HepG2 (cell line): ENCODE data around the gene NDUFS6.

Experiments
- ARNTL ChIP-seq: sonication (generic); formaldehyde crosslinking; IDR thresholded peaks from 2 replicates; pipeline ENCODE4 v1.4.0; 2020; ENCODE audit warnings: mild to moderate bottlenecking, missing genetic modification reagents
- KAT7 ChIP-seq: IDR thresholded peaks from 2 replicates; pipeline ENCODE4 v1.6.1; 2018; ENCODE audit warnings: borderline replicate concordance, missing compliant biosample characterization
- KDM3A ChIP-seq: IDR thresholded peaks from 2 replicates; pipeline ENCODE4 v1.6.1; 2018; ENCODE audit warnings: low read depth, missing compliant biosample characterization
- NBN ChIP-seq: fragments of 450-650 bp; conservative IDR thresholded peaks from 2 replicates; pipeline ENCODE4 v1.6.1; 2017
- NFE2L2 ChIP-seq: fragments of 150-350 bp; IDR thresholded peaks from 2 replicates; pipeline ENCODE4 v1.6.1; 2014; ENCODE audit warnings: low read length
- PRMT3 ChIP-seq: sonication (generic); formaldehyde crosslinking; IDR thresholded peaks from 2 replicates; pipeline ENCODE4 v1.8.1; 2022; ENCODE audit warnings: low read depth, mild to moderate bottlenecking, moderate library complexity, missing genetic modification reagents, borderline replicate concordance
- STAG1 ChIP-seq: sonication (generic); formaldehyde crosslinking; IDR thresholded peaks from 2 replicates; pipeline ENCODE4 v1.4.0; 2020; ENCODE audit warnings: missing genetic modification reagents
- ZNF260 ChIP-seq: sonication (generic); formaldehyde crosslinking; IDR thresholded peaks from 2 replicates; pipeline ENCODE4 v1.4.0; 2020; ENCODE audit warnings: missing genetic modification reagents, low read depth, mild to moderate bottlenecking, borderline replicate concordance
- ZNF75D ChIP-seq: sonication (generic); formaldehyde crosslinking; IDR thresholded peaks from 2 replicates; pipeline ENCODE4 v1.8.1; 2023; ENCODE audit warnings: missing genetic modification reagents, mild to moderate bottlenecking, borderline replicate concordance
- TF ChIP-seq, protein P1 (sequence below): sonication (generic); formaldehyde crosslinking; IDR thresholded peaks from 2 replicates; pipeline ENCODE4 v1.5.0; 2020; ENCODE audit warnings: mild to moderate bottlenecking, missing genetic modification reagents, moderate library complexity
- TF ChIP-seq, protein P2 (sequence below): sonication (generic); formaldehyde crosslinking; IDR thresholded peaks from 2 replicates; pipeline ENCODE4 v1.5.0; 2020; ENCODE audit warnings: mild to moderate bottlenecking, missing genetic modification reagents

DNA sequence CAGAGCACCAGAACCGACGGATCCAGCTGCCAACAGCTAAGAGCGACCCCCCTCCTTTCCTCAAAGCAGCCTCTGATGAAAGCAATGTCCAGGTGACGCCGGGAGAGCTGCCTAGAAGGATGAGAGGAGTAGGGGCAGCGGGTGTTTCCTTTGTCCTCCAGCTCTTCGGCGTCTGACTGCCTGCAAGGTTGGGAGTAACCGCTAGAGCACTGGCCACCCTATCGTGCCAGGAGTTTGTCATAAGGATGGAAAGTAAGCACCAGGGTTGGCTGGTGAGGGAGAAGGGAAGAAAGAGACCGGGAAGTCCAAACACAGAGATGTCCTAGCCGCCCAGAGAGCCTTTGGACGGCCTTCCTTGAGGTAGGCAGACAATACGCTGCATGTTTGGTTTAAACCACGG is 12.4 kb upstream of the NDUFS6 start:
- no peak for TF ChIP-seq STAG1 (CRISPR knock-in tag)
- TF ChIP-seq, protein P1, sequence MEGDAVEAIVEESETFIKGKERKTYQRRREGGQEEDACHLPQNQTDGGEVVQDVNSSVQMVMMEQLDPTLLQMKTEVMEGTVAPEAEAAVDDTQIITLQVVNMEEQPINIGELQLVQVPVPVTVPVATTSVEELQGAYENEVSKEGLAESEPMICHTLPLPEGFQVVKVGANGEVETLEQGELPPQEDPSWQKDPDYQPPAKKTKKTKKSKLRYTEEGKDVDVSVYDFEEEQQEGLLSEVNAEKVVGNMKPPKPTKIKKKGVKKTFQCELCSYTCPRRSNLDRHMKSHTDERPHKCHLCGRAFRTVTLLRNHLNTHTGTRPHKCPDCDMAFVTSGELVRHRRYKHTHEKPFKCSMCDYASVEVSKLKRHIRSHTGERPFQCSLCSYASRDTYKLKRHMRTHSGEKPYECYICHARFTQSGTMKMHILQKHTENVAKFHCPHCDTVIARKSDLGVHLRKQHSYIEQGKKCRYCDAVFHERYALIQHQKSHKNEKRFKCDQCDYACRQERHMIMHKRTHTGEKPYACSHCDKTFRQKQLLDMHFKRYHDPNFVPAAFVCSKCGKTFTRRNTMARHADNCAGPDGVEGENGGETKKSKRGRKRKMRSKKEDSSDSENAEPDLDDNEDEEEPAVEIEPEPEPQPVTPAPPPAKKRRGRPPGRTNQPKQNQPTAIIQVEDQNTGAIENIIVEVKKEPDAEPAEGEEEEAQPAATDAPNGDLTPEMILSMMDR (CRISPR knock-in tag): no peak
- TF ChIP-seq NFE2L2: no peak
- no peak for TF ChIP-seq KAT7 (CRISPR knock-in tag)
- TF ChIP-seq KDM3A (CRISPR knock-in tag): no peak
- TF ChIP-seq, protein P2, sequence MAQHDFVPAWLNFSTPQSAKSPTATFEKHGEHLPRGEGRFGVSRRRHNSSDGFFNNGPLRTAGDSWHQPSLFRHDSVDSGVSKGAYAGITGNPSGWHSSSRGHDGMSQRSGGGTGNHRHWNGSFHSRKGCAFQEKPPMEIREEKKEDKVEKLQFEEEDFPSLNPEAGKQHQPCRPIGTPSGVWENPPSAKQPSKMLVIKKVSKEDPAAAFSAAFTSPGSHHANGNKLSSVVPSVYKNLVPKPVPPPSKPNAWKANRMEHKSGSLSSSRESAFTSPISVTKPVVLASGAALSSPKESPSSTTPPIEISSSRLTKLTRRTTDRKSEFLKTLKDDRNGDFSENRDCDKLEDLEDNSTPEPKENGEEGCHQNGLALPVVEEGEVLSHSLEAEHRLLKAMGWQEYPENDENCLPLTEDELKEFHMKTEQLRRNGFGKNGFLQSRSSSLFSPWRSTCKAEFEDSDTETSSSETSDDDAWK (CRISPR knock-in tag): no peak
- no peak for TF ChIP-seq PRMT3 (CRISPR knock-in tag)
- TF ChIP-seq ARNTL (CRISPR knock-in tag): no peak
- TF ChIP-seq ZNF75D: no peak
- no peak for TF ChIP-seq ZNF260 (CRISPR knock-in tag)
- no peak for TF ChIP-seq NBN
